GM21723 (cell line): ENCODE results near the gene NUP188.
"Not testable (repeated sequence)": the region's sequence is repeated elsewhere in the genome, so short reads cannot be mapped to it uniquely, and the experiment has no call there.

Source experiments
- ATAC-seq: cut with Tn5 transposase; IDR thresholded peaks from one replicate; pipeline ENCODE4 v1.9.1; 2021; ENCODE audit warnings: mild to moderate bottlenecking, moderate library complexity; ENCODE audit not compliant: unreplicated experiment

The NUP188 gene

GRCh38 chr9:128940946-128941755 is 6.3 kb upstream of the NUP188 start:
- ATAC-seq, result no peak

- no peak for ATAC-seq
Observed at GRCh38 chr9:128943832-128944620, 3.5 kb upstream of the NUP188 start.

DNA sequence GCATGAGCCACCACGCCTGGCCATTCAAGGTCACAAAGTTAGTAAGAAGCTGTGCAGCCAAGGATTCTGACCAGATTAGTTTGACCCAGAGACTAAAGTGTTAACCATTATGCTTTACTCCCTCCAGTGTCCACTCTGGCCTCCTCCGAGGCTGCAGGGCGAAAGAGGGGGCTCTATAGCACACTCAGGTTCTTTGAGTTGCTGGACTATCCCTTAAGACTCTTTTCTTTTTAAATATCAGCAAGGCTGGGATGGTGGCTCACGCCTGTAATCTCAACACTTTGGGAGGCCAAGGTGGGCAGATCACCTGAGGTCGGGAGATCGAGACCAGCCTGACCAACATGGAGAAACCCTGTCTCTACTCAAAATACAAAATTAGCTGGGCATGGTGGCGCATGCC is 2.5 kb upstream of the NUP188 start:
- not testable (repeated sequence) for ATAC-seq

DNA sequence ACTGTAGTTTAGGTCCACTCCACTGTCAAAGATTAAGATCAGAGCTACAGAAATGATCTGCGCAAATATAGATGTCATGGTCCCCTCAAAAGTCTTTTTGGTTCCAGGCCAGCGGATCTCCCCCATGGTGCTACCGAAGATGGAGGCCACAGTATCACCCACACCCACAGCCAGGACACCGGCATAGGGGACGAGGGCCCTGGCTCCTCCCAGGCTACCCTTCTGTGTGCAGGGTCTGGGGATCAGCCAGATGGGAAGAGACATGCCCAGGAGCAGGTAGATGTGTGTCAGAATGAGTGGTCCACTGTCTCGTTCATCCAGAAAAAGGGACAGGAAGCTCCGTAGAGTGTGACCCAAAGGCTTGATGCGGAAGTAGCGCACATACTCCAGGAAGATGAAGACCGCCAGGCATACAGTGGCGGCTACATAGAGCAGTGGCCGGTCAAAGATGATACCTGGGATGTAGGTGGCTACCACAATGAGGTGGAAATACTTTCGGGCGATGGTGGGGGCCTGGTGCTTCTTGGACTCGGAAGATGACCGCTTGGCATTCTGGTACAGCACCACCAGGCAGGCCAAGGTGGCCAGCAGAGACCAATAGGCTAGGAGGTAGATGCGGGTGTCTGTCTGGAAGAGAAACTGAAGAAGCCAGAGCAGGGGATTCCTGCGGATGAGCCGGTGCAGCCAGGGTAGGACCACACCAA is 1.5 kb upstream of the NUP188 start:
- ATAC-seq, result no peak

DNA sequence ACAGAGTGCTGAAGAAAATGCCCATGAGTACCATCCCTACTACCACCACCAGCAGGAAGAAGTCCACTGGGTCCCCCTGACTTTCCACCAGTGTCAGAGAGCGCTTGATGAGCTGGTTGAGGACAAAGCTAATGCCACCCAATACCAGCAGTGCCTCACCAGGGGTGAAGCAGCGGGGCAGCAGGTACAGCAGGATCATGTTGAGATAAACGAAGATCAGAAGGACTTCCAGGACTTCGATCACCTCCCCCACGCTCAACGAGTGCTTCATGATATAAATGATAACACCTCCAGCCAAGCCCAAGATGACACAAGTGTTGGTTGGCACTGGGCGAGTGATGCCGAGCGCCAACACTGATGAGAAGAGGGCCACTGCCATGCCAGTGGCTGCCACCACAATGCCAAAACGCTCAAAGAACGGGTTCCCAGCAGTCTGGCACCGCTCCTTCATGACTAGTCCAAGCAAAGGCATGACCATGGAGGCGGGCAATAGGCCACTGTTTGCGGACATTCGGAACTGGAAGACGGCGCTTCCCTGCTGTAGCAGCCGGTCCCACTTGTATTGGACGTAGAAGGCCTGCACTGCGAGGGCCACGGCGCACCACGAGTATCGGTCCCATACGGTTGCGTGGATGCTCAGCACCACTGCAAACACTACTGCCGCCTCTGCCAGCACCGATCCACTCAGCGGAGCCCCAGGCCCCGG is 775 bp upstream of the NUP188 start:
- ATAC-seq, result peak; percentile 24

- no peak for ATAC-seq
Observed at GRCh38 chr9:128947277-128947526, 297 bp upstream of the NUP188 start.

- ATAC-seq, result not testable (repeated sequence)
Observed at GRCh38 chr9:128961403-128961802, 13.9 kb downstream of the NUP188 start.

- no peak for ATAC-seq
Observed at GRCh38 chr9:128969491-128969890, 22.0 kb downstream of the NUP188 start.

DNA sequence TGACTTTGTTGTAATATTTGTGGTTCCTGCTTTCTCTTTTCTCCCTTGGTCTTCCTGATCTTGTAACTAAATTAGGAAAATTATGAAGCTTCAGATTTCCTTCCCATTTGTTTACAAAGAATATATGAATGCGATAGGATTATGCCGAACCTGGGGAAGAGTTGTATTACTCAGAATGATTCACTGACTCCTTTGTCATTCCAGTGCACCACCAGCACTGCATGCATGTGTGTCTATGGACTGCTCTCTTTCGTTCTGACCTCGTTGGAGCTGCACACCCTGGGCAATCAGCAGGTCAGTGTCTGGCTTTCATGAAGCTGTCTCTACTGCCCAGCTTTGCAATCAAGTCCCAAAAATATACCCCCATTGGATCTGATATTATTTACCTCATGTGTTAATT is 25.5 kb downstream of the NUP188 start:
- ATAC-seq, result no peak

DNA sequence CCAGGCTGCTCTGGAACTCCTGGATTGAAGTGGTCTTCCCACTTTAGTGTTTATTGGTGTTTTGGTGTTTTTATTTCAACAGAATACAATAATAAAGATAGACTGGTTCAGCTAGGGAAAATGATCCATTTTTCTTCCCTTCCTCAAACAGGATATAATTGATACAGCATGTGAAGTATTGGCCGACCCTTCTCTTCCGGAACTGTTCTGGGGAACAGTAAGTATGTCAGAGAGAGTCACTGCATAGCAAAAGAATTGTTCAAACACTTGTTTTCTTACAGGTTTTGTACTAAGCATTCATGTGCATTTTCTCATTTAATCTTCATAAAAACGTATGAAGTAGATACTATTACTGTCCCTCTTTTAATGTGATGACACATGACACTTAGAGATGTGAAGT is 31.6 kb downstream of the NUP188 start:
- ATAC-seq, result no peak

GRCh38 chr9:128983536-128983935 is 36.0 kb downstream of the NUP188 start:
- ATAC-seq, result no peak

GRCh38 chr9:128986671-128987070 is 39.2 kb downstream of the NUP188 start:
- no peak for ATAC-seq

- no peak for ATAC-seq
Observed at GRCh38 chr9:128987805-128988204, 40.3 kb downstream of the NUP188 start.

- no peak for ATAC-seq
Observed at GRCh38 chr9:128992995-128993394, 45.5 kb downstream of the NUP188 start.

DNA sequence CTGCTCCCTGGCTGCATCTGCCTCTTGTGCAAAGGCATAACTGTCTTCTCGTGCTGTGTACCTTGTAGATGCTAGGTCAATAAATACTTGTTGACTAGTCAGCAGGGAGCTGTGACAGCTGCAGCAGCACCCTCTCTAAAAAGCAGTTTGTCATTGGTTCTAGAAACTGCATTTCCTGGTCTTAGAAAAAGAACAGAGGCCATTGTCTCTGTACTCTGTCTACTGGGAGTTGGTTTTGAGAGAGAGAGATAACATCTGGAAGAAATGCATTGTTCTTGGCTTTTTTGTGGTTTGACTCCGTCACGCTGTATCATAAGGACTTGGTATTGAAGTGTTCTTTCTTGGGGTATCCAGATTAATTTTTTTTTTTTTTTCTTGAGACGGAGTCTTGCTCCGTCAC is 48.3 kb downstream of the NUP188 start:
- no peak for ATAC-seq

GRCh38 chr9:128998462-128998861 is 51.0 kb downstream of the NUP188 start:
- no peak for ATAC-seq

DNA sequence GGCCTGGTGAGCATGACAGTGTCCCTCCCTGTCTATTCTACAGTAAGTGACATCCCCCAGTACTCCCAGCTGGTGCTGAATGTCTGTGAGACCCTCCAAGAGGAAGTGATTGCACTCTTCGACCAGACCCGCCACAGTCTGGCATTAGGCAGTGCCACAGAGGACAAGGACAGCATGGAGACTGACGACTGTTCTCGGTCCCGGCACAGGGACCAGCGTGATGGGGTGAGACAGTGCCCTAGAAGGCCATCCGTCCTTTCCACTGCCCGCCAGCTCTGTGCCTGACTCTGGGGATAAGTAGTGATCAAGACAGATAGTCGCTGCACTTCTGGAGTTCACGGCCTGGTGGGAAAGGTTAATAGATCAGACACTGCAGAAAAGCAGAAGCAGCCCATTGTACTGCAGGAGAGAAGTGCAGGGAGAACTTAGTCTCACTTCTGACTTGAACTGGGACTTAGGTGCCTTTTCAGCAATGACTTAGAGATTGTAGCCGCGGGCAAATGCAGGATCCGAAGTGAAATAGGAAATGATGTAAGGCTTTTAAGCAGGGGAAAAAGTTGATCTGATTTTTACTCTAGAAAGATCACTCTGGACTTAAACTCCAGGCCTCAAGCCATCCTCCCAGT is 52.2 kb downstream of the NUP188 start:
- ATAC-seq, result no peak

DNA sequence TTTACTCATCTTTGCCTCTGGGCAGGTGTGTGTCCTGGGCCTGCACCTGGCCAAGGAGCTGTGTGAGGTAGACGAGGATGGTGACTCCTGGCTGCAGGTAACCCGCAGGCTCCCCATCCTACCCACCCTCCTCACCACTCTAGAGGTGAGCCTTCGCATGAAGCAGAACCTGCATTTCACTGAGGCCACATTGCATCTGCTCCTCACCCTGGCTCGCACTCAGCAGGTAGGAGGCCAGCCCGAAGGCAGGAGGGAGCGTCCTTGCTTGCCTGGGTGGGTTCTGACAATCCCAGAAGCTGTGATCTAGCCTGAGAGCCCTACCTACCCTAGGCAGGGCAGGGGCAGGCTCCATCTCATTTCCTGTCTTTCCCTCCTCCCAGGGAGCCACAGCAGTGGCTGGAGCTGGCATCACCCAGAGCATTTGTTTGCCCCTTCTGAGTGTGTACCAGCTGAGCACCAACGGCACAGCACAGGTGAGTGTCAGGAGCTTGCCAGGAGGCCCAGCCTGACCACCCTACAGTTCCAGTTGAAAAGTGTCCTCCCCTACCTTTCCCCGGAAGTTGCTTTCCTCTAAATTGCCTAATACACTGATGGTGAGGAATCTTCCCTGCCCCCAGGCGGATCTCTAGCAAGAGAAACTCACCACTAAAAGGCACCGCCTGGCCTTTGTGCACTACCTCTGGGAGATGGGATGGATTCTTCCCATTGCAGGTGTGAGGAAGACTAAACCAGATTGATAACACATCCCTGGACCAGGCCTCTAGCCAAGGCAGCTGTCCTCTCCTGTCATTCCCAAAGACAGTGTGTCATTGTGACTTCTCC is 54.2 kb downstream of the NUP188 start:
- ATAC-seq, result no peak

DNA sequence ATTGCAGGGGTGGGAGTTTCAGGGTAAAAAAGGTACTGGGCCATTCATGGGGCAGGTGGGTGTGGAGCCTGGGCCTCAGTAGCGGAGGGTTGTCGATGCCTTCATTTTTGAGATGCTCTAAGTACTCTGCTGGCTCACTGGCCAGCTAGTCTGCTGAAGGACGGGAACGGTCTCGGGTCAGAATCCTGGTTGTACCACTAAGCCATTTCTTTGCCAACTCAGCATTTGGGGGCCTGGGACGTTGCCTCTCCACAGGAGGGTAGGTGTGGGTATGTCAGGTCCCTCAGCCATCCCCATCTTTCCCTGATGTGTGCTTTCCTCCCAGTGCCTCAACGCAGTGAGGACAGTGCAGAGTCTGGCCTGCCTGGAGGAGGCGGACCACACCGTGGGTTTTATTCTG is 55.5 kb downstream of the NUP188 start:
- ATAC-seq, result no peak

DNA sequence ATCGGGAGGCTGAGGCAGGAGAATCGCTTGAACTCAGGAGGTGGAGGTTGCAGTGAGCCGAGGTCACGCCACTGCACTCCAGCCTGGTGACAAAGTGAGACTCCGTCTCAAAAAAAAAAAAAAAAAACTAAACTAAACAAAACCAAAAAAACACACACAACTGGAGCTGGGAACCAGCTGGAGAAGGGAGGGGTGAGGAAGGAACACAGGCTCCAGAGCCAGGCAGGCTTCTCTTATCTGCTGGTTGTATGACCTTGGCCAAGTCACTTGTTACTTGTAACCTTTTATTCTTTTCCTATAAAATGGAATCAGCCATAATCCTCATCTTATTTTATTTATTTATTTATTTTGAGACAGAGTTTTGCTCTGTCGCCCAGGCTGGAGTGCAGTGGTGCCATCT is 56.7 kb downstream of the NUP188 start:
- not testable (repeated sequence) for ATAC-seq
